Measurements from ENCODE around the gene ARL5C. TPM values are rescaled to one million over a fixed set of nuclear protein-coding genes. Genes with fewer than 3 reads are reported as not detected.

Gene ARL5C
- total RNA-seq, 1 donor from 2014 or later = not detected

- peaks cover 3% of the 10 kb centered on the region for H3K36me3 Mint-ChIP-seq (ENCODE audit: low read depth, unreplicated experiment)
- peaks cover 34% of the 10 kb centered on the region for H3K27me3 Mint-ChIP-seq (ENCODE audit: low read depth, unreplicated experiment)
- H3K4me1 Mint-ChIP-seq (ENCODE audit: low read depth, unreplicated experiment) = peaks cover 11% of the 10 kb centered on the region
- TF ChIP-seq EZH2 (IDR thresholded peaks at IDR 0.05; ENCODE audit: insufficient read depth, low read length) = no peak
- no peak for TF ChIP-seq CTCF (IDR thresholded peaks at IDR 0.05; ENCODE audit: insufficient read depth, low read depth, low read length)
- no peaks in the 10 kb centered on the region for H4K20me1 ChIP-seq (ENCODE audit: insufficient read depth, low read length)
- no peak overlapping the region for H3K9ac ChIP-seq (ENCODE audit: low read length)
- peaks cover 21% of the 10 kb centered on the region for H3K27me3 ChIP-seq (ENCODE audit: insufficient read depth, low read length)
- peaks cover 11% of the 10 kb centered on the region for H3K4me1 ChIP-seq (ENCODE audit: insufficient read depth, low read length)
- H3K27ac Mint-ChIP-seq (ENCODE audit: unreplicated experiment) = no peak overlapping the region
- no peaks in the 10 kb centered on the region for H3K79me2 ChIP-seq (ENCODE audit: insufficient read depth, low read length)
- no peaks in the 10 kb centered on the region for H3K9me3 ChIP-seq (ENCODE audit: insufficient read depth, low read depth, low read length)
- DNase-seq (ENCODE audit: low read depth) (no peak), FAIRE-seq (no peak)
- no peak overlapping the region for H3K4me3 Mint-ChIP-seq (ENCODE audit: unreplicated experiment)
- H3K4me2 ChIP-seq (ENCODE audit: low read length) = no peak overlapping the region
- H3K9me3 Mint-ChIP-seq (ENCODE audit: unreplicated experiment) = no peaks in the 10 kb centered on the region
- H3K36me3 ChIP-seq (ENCODE audit: insufficient read depth, low read length) = no peaks in the 10 kb centered on the region
- no peak overlapping the region for H3K27ac ChIP-seq (ENCODE audit: low read depth, low read length)
- no peak overlapping the region for H2AFZ ChIP-seq (ENCODE audit: low read depth, low read length)
- no peak overlapping the region for H3K4me3 ChIP-seq (ENCODE audit: insufficient read depth, low read depth, low read length)
Observed at GRCh38 chr17:39147221-39148185, 18.5 kb downstream of the ARL5C start.

GRCh38 chr17:39146273-39146672 lies 19.7 kb downstream of the ARL5C start:
- TF ChIP-seq EZH2 (IDR thresholded peaks at IDR 0.05; ENCODE audit: insufficient read depth, low read length) (no peak), CTCF (IDR thresholded peaks at IDR 0.05; ENCODE audit: insufficient read depth, low read depth, low read length) (no peak)
- H3K4me3 Mint-ChIP-seq (ENCODE audit: unreplicated experiment) = no peak overlapping the region
- no peak for FAIRE-seq
- Histone ChIP-seq H2AFZ (ENCODE audit: low read depth, low read length) (no peak overlapping the region), H3K4me2 (ENCODE audit: low read length) (no peak overlapping the region), H3K36me3 (ENCODE audit: insufficient read depth, low read length) (no peaks in the 10 kb centered on the region), H3K4me1 (ENCODE audit: insufficient read depth, low read length) (peaks cover 7% of the 10 kb centered on the region), H3K9ac (ENCODE audit: low read length) (no peak overlapping the region), H3K79me2 (ENCODE audit: insufficient read depth, low read length) (no peaks in the 10 kb centered on the region), H4K20me1 (ENCODE audit: insufficient read depth, low read length) (no peaks in the 10 kb centered on the region), H3K27me3 (ENCODE audit: insufficient read depth, low read length) (peaks cover 18% of the 10 kb centered on the region), H3K9me3 (ENCODE audit: insufficient read depth, low read depth, low read length) (no peaks in the 10 kb centered on the region), H3K4me3 (ENCODE audit: insufficient read depth, low read depth, low read length) (no peak overlapping the region), H3K27ac (ENCODE audit: low read depth, low read length) (no peak overlapping the region)
- no peak for DNase-seq (ENCODE audit: low read depth)
- peaks cover 34% of the 10 kb centered on the region for H3K27me3 Mint-ChIP-seq (ENCODE audit: low read depth, unreplicated experiment)
- H3K4me1 Mint-ChIP-seq (ENCODE audit: low read depth, unreplicated experiment) = peaks cover 4% of the 10 kb centered on the region
- peaks cover 3% of the 10 kb centered on the region for H3K36me3 Mint-ChIP-seq (ENCODE audit: low read depth, unreplicated experiment)
- H3K27ac Mint-ChIP-seq (ENCODE audit: unreplicated experiment) = no peak overlapping the region
- no peaks in the 10 kb centered on the region for H3K9me3 Mint-ChIP-seq (ENCODE audit: unreplicated experiment)

- TF ChIP-seq EZH2 (IDR thresholded peaks at IDR 0.05; ENCODE audit: insufficient read depth, low read length) (no peak), CTCF (IDR thresholded peaks at IDR 0.05; ENCODE audit: insufficient read depth, low read depth, low read length) (no peak)
- no peaks in the 10 kb centered on the region for H4K20me1 ChIP-seq (ENCODE audit: insufficient read depth, low read length)
- Mint-ChIP-seq H3K4me3 (ENCODE audit: unreplicated experiment) (no peak overlapping the region), H3K27me3 (ENCODE audit: low read depth, unreplicated experiment) (peaks cover 28% of the 10 kb centered on the region), H3K36me3 (ENCODE audit: low read depth, unreplicated experiment) (peaks cover 3% of the 10 kb centered on the region), H3K9me3 (ENCODE audit: unreplicated experiment) (no peaks in the 10 kb centered on the region), H3K4me1 (ENCODE audit: low read depth, unreplicated experiment) (peaks cover 4% of the 10 kb centered on the region), H3K27ac (ENCODE audit: unreplicated experiment) (no peak overlapping the region)
- H3K4me2 ChIP-seq (ENCODE audit: low read length) = no peak overlapping the region
- no peak overlapping the region for H3K9ac ChIP-seq (ENCODE audit: low read length)
- H3K79me2 ChIP-seq (ENCODE audit: insufficient read depth, low read length) = no peaks in the 10 kb centered on the region
- no peak overlapping the region for H3K4me3 ChIP-seq (ENCODE audit: insufficient read depth, low read depth, low read length)
- no peak overlapping the region for H2AFZ ChIP-seq (ENCODE audit: low read depth, low read length)
- no peaks in the 10 kb centered on the region for H3K36me3 ChIP-seq (ENCODE audit: insufficient read depth, low read length)
- peaks cover 7% of the 10 kb centered on the region for H3K4me1 ChIP-seq (ENCODE audit: insufficient read depth, low read length)
- H3K27ac ChIP-seq (ENCODE audit: low read depth, low read length) = no peak overlapping the region
- DNase-seq (ENCODE audit: low read depth) = no peak
- H3K9me3 ChIP-seq (ENCODE audit: insufficient read depth, low read depth, low read length) = no peaks in the 10 kb centered on the region
- peaks cover 9% of the 10 kb centered on the region for H3K27me3 ChIP-seq (ENCODE audit: insufficient read depth, low read length)
- no peak for FAIRE-seq
Observed at GRCh38 chr17:39145143-39145542, 20.8 kb downstream of the ARL5C start.
